Glutamatergic neuron (in vitro differentiated cells): ENCODE data around the gene MIPOL1. TPM values are rescaled to one million over a fixed set of nuclear protein-coding genes. Genes with fewer than 3 reads are reported as not detected.

Source experiments
- DNase-seq: peaks from one replicate; pipeline ENCODE4 v3.0.0; 2022
- H3K27ac Mint-ChIP-seq: one replicate; pipeline ENCODE4 v1.8.0; 2020; ENCODE audit warnings: mild to moderate bottlenecking, mixed read lengths, inconsistent platforms; ENCODE audit not compliant: unreplicated experiment
- H3K27me3 Mint-ChIP-seq: one replicate; pipeline ENCODE4 v1.8.0; 2020; ENCODE audit warnings: mild to moderate bottlenecking, moderate library complexity, mixed read lengths, inconsistent platforms; ENCODE audit not compliant: unreplicated experiment
- H3K36me3 Mint-ChIP-seq: one replicate; pipeline ENCODE4 v1.8.0; 2020; ENCODE audit warnings: mild to moderate bottlenecking, mixed read lengths, inconsistent platforms; ENCODE audit not compliant: unreplicated experiment
- H3K4me1 Mint-ChIP-seq: one replicate; pipeline ENCODE4 v1.8.0; 2020; ENCODE audit warnings: mild to moderate bottlenecking, low read depth, mixed read lengths, inconsistent platforms; ENCODE audit not compliant: unreplicated experiment
- H3K4me3 Mint-ChIP-seq: one replicate; pipeline ENCODE4 v1.8.0; 2020; ENCODE audit warnings: mild to moderate bottlenecking, mixed read lengths, inconsistent platforms; ENCODE audit not compliant: unreplicated experiment
- H3K9me3 Mint-ChIP-seq: one replicate; pipeline ENCODE4 v1.8.0; 2020; ENCODE audit warnings: mild to moderate bottlenecking, moderate library complexity, mixed read lengths, inconsistent platforms; ENCODE audit not compliant: unreplicated experiment
- total RNA-seq: library from RNA; stranded (reverse); fragmentation: NEBNext Ultra II Directional; extraction: Animal tissue kit (Norgen Biotek cat#: 25700); gene quantifications from one replicate; pipeline ENCODE4 v1.2.1, GENCODE V29; 2021; ENCODE audit not compliant: unreplicated experiment
- TF ChIP-seq, protein P1 (sequence below): fragments of 200-600 bp; sonication (generic); IDR thresholded peaks from one replicate; pipeline ENCODE4 v1.5.0; 2021; ENCODE audit not compliant: partially characterized antibody, unreplicated experiment

MIPOL1 gene
- total RNA-seq, 1 donor from 2014 or later = 14.5 TPM

GRCh38 chr14:37429618-37430017 lies 231.9 kb downstream of the MIPOL1 start:
- no peaks in the 10 kb centered on the region for H3K36me3 Mint-ChIP-seq
- no peak for DNase-seq
- H3K4me3 Mint-ChIP-seq = no peak overlapping the region
- no peak overlapping the region for H3K27ac Mint-ChIP-seq
- no peaks in the 10 kb centered on the region for H3K9me3 Mint-ChIP-seq
- TF ChIP-seq, protein P1, sequence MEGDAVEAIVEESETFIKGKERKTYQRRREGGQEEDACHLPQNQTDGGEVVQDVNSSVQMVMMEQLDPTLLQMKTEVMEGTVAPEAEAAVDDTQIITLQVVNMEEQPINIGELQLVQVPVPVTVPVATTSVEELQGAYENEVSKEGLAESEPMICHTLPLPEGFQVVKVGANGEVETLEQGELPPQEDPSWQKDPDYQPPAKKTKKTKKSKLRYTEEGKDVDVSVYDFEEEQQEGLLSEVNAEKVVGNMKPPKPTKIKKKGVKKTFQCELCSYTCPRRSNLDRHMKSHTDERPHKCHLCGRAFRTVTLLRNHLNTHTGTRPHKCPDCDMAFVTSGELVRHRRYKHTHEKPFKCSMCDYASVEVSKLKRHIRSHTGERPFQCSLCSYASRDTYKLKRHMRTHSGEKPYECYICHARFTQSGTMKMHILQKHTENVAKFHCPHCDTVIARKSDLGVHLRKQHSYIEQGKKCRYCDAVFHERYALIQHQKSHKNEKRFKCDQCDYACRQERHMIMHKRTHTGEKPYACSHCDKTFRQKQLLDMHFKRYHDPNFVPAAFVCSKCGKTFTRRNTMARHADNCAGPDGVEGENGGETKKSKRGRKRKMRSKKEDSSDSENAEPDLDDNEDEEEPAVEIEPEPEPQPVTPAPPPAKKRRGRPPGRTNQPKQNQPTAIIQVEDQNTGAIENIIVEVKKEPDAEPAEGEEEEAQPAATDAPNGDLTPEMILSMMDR = no peak
- no peaks in the 10 kb centered on the region for H3K27me3 Mint-ChIP-seq
- no peaks in the 10 kb centered on the region for H3K4me1 Mint-ChIP-seq

GRCh38 chr14:37434867-37435266 lies 237.1 kb downstream of the MIPOL1 start:
- TF ChIP-seq, protein P1 = no peak
- H3K27me3 Mint-ChIP-seq = no peaks in the 10 kb centered on the region

DNA sequence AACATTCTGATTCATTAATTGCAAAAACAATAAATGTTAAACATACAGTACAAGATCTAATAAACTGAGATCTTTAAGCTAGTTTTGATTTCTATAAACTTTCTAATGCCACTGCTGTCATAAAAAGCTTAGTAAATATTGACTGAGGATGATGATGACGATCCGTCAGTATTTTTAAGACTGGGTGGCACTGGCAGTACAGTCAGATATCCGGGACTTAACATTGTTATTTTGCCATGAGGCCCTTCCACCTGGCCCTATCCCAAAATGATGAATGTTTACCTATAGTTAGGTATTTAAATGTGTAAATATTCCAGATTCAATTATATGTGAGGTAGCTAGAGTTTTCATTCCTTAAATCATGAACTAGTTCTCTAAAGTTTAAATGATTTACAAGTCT lies 238.8 kb downstream of the MIPOL1 start:
- no peak for DNase-seq
- Mint-ChIP-seq H3K9me3 (no peaks in the 10 kb centered on the region), H3K4me1 (peaks cover 10% of the 10 kb centered on the region), H3K4me3 (no peak overlapping the region), H3K27me3 (no peaks in the 10 kb centered on the region), H3K36me3 (no peaks in the 10 kb centered on the region), H3K27ac (no peak overlapping the region)
- TF ChIP-seq, protein P1 = no peak

More at GRCh38 chr14:37434867-37435266, 237.1 kb downstream of the MIPOL1 start:
- Mint-ChIP-seq H3K9me3 (no peaks in the 10 kb centered on the region), H3K4me1 (peaks cover 10% of the 10 kb centered on the region), H3K4me3 (no peak overlapping the region), H3K27ac (no peak overlapping the region), H3K36me3 (no peaks in the 10 kb centered on the region)
- no peak for DNase-seq

DNA sequence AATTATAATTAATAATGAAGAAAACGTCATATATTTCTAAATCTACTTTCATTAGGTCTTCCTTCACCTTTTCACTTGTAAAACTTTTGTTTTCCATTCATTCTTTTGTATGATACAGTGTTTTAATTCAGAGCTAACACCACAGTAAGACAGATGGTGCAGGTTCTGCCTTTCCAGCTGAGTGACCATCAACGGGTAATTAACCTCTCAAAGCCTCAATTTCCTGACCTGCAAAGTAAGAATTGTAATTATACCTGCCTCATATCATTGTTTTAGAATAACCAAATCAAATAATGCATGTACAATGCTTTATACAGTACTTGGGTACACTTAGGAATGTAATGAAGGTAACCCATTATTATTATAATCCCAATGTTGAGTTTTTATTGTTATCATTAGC lies 239.8 kb downstream of the MIPOL1 start:
- DNase-seq = no peak
- H3K27me3 Mint-ChIP-seq = no peaks in the 10 kb centered on the region
- H3K36me3 Mint-ChIP-seq = no peaks in the 10 kb centered on the region
- H3K27ac Mint-ChIP-seq = no peak overlapping the region
- H3K9me3 Mint-ChIP-seq = no peaks in the 10 kb centered on the region
- no peak overlapping the region for H3K4me3 Mint-ChIP-seq
- TF ChIP-seq, protein P1 = no peak
- peaks cover 10% of the 10 kb centered on the region for H3K4me1 Mint-ChIP-seq

GRCh38 chr14:37438444-37438843 lies 240.7 kb downstream of the MIPOL1 start:
- Mint-ChIP-seq H3K27ac (peak overlapping the region; percentile 50), H3K36me3 (no peaks in the 10 kb centered on the region), H3K27me3 (no peaks in the 10 kb centered on the region), H3K4me3 (no peak overlapping the region), H3K4me1 (peaks cover 10% of the 10 kb centered on the region), H3K9me3 (no peaks in the 10 kb centered on the region)
- no peak for DNase-seq
- TF ChIP-seq, protein P1 = no peak
